HUES6 (cell line): Measurements from ENCODE around the gene CHID1.

Experiments
- H3K27ac ChIP-seq: 2 replicates; pipeline ENCODE4 v1.7.0; 2013; ENCODE audit warnings: low read depth, mild to moderate bottlenecking, low read length, inconsistent platforms
- H3K27me3 ChIP-seq: 2 replicates; pipeline ENCODE4 v1.6.1; 2013; ENCODE audit warnings: low read length; ENCODE audit not compliant: control insufficient read depth, insufficient read depth
- H3K36me3 ChIP-seq: 2 replicates; pipeline ENCODE4 v1.6.1; 2013; ENCODE audit warnings: low read length; ENCODE audit not compliant: control insufficient read depth, insufficient read depth
- H3K4me1 ChIP-seq: 2 replicates; pipeline ENCODE4 v1.6.1; 2013; ENCODE audit warnings: low read length; ENCODE audit not compliant: control insufficient read depth, insufficient read depth
- H3K4me3 ChIP-seq: 2 replicates; pipeline ENCODE4 v1.5.1; 2013; ENCODE audit warnings: low read depth, low read length
- H3K9ac ChIP-seq: one replicate; pipeline ENCODE4 v1.6.1; 2013; ENCODE audit warnings: mild to moderate bottlenecking, low read length
- H3K9me3 ChIP-seq: 2 replicates; pipeline ENCODE4 v1.6.1; 2013; ENCODE audit warnings: low read depth, low read length; ENCODE audit not compliant: control insufficient read depth, insufficient read depth

The CHID1 gene

GRCh38 chr11:947744-948143 is 37.1 kb upstream of the CHID1 start:
- Histone ChIP-seq H3K36me3 (peaks cover 5% of the 10 kb centered on the region; the same call in 1 of the 2 replicates), H3K9me3 (no peaks in the 10 kb centered on the region; the same call in 1 of the 2 replicates), H3K4me3 (no peak overlapping the region), H3K4me1 (peaks cover 35% of the 10 kb centered on the region), H3K27me3 (no peaks in the 10 kb centered on the region), H3K27ac (no peak overlapping the region), H3K9ac (no peak overlapping the region)

GRCh38 chr11:945986-946385 is 35.4 kb upstream of the CHID1 start:
- Histone ChIP-seq H3K9ac (no peak overlapping the region), H3K36me3 (peaks cover 5% of the 10 kb centered on the region; the same call in 1 of the 2 replicates), H3K27ac (no peak overlapping the region; the same call in 1 of the 2 replicates), H3K9me3 (no peaks in the 10 kb centered on the region; the same call in 1 of the 2 replicates), H3K27me3 (no peaks in the 10 kb centered on the region), H3K4me1 (peaks cover 38% of the 10 kb centered on the region), H3K4me3 (no peak overlapping the region)

- Histone ChIP-seq H3K4me1 (peaks cover 48% of the 10 kb centered on the region), H3K9ac (peak overlapping the region; percentile 34), H3K27me3 (no peaks in the 10 kb centered on the region), H3K4me3 (peak overlapping the region; percentile 28), H3K27ac (peak overlapping the region; percentile 56), H3K9me3 (no peaks in the 10 kb centered on the region; the same call in 1 of the 2 replicates), H3K36me3 (peaks cover 5% of the 10 kb centered on the region; the same call in 1 of the 2 replicates)
These were observed 34.3 kb upstream of the CHID1 start for GRCh38 chr11:944711-945470.

GRCh38 chr11:942823-943222 is 32.2 kb upstream of the CHID1 start:
- no peak overlapping the region for H3K4me3 ChIP-seq
- 0 out of 2 replicates have a peak overlapping the region, but pooled peaks have one; percentile 17 for H3K27ac ChIP-seq
- H3K9ac ChIP-seq: peak overlapping the region; percentile 18
- H3K36me3 ChIP-seq: peaks cover 5% of the 10 kb centered on the region; the same call in 1 of the 2 replicates
- no peaks in the 10 kb centered on the region for H3K9me3 ChIP-seq
- no peaks in the 10 kb centered on the region for H3K27me3 ChIP-seq
- H3K4me1 ChIP-seq: peaks cover 52% of the 10 kb centered on the region

GRCh38 chr11:940496-941135 is 30.0 kb upstream of the CHID1 start:
- Histone ChIP-seq H3K27me3 (no peaks in the 10 kb centered on the region), H3K9ac (no peak overlapping the region), H3K36me3 (peaks cover 5% of the 10 kb centered on the region; the same call in 1 of the 2 replicates), H3K4me3 (no peak overlapping the region), H3K27ac (peak overlapping the region; percentile 5; the same call in 1 of the 2 replicates), H3K9me3 (no peaks in the 10 kb centered on the region), H3K4me1 (peaks cover 52% of the 10 kb centered on the region)

- 0 out of 2 replicates have a peak overlapping the region, but pooled peaks have one; percentile 15 for H3K27ac ChIP-seq
- H3K9me3 ChIP-seq: no peaks in the 10 kb centered on the region
- H3K9ac ChIP-seq: no peak overlapping the region
- H3K36me3 ChIP-seq: no peaks in the 10 kb centered on the region
- H3K27me3 ChIP-seq: no peaks in the 10 kb centered on the region
- no peak overlapping the region for H3K4me3 ChIP-seq
- H3K4me1 ChIP-seq: peaks cover 49% of the 10 kb centered on the region
These were observed 27.2 kb upstream of the CHID1 start for GRCh38 chr11:937841-938261.

GRCh38 chr11:936199-936598 is 25.6 kb upstream of the CHID1 start:
- Histone ChIP-seq H3K9me3 (no peaks in the 10 kb centered on the region), H3K4me1 (peaks cover 54% of the 10 kb centered on the region), H3K4me3 (no peak overlapping the region), H3K27me3 (no peaks in the 10 kb centered on the region), H3K36me3 (no peaks in the 10 kb centered on the region), H3K27ac (no peak overlapping the region), H3K9ac (no peak overlapping the region)

GRCh38 chr11:934527-934926 is 23.9 kb upstream of the CHID1 start:
- no peak overlapping the region for H3K9ac ChIP-seq
- peaks cover 47% of the 10 kb centered on the region for H3K4me1 ChIP-seq
- H3K9me3 ChIP-seq: no peaks in the 10 kb centered on the region
- no peaks in the 10 kb centered on the region for H3K36me3 ChIP-seq
- H3K27me3 ChIP-seq: no peaks in the 10 kb centered on the region
- H3K4me3 ChIP-seq: no peak overlapping the region
- H3K27ac ChIP-seq: peak overlapping the region; percentile 30; the same call in 1 of the 2 replicates

- Histone ChIP-seq H3K9ac (peak overlapping the region; percentile 42), H3K4me1 (peaks cover 47% of the 10 kb centered on the region), H3K4me3 (peak overlapping the region; percentile 24; the same call in 1 of the 2 replicates), H3K27ac (peak overlapping the region; percentile 37; the same call in 1 of the 2 replicates), H3K27me3 (no peaks in the 10 kb centered on the region), H3K9me3 (no peaks in the 10 kb centered on the region), H3K36me3 (no peaks in the 10 kb centered on the region)
These were observed 23.3 kb upstream of the CHID1 start for GRCh38 chr11:933936-934335.

GRCh38 chr11:933142-933851 is 22.7 kb upstream of the CHID1 start:
- H3K27me3 ChIP-seq: no peaks in the 10 kb centered on the region
- no peaks in the 10 kb centered on the region for H3K9me3 ChIP-seq
- H3K9ac ChIP-seq: peak overlapping the region; percentile 42
- peak overlapping the region; percentile 24; the same call in 1 of the 2 replicates for H3K4me3 ChIP-seq
- peaks cover 47% of the 10 kb centered on the region for H3K4me1 ChIP-seq
- peak overlapping the region; percentile 37; the same call in 1 of the 2 replicates for H3K27ac ChIP-seq
- no peaks in the 10 kb centered on the region for H3K36me3 ChIP-seq
